Activated T-cell treated with anti-CD3 and anti-CD28 coated beads, Interleukin-2, amount 50 U/mL, for 48 hours (primary cell): ENCODE results near the gene ARMS2.

Experiments
- DNase-seq, 2 experiments: peaks; one replicate each; pipeline ENCODE4 v3.0.0-alpha.2; 2020

Gene ARMS2

GRCh38 chr10:122495406-122496340 is 41.2 kb downstream of the ARMS2 start:
- DNase-seq = no peak

GRCh38 chr10:122497241-122497640 is 42.8 kb downstream of the ARMS2 start:
- DNase-seq = no peak

GRCh38 chr10:122498521-122498920 is 44.1 kb downstream of the ARMS2 start:
- no peak for DNase-seq

- DNase-seq = no peak
These were observed 44.6 kb downstream of the ARMS2 start for GRCh38 chr10:122499012-122499411.

GRCh38 chr10:122499491-122499941 is 45.1 kb downstream of the ARMS2 start:
- no peak for DNase-seq

GRCh38 chr10:122500194-122500593 is 45.7 kb downstream of the ARMS2 start:
- no peak for DNase-seq

GRCh38 chr10:122500726-122501125 is 46.3 kb downstream of the ARMS2 start:
- no peak for DNase-seq

GRCh38 chr10:122503012-122503411 is 48.6 kb downstream of the ARMS2 start:
- no peak for DNase-seq

GRCh38 chr10:122503886-122504609 is 49.6 kb downstream of the ARMS2 start:
- DNase-seq = no peak

- no peak for DNase-seq
These were observed 50.1 kb downstream of the ARMS2 start for GRCh38 chr10:122504610-122504950.

GRCh38 chr10:122505011-122505410 is 50.6 kb downstream of the ARMS2 start:
- DNase-seq = no peak

GRCh38 chr10:122505885-122506645 is 51.6 kb downstream of the ARMS2 start:
- DNase-seq = no peak
